ENCODE results near the gene XIRP1. TPM values are rescaled to one million over a fixed set of nuclear protein-coding genes. Genes with fewer than 3 reads are reported as not detected.

The XIRP1 gene
- total RNA-seq, 1 donor, result 0.09 TPM

DNA sequence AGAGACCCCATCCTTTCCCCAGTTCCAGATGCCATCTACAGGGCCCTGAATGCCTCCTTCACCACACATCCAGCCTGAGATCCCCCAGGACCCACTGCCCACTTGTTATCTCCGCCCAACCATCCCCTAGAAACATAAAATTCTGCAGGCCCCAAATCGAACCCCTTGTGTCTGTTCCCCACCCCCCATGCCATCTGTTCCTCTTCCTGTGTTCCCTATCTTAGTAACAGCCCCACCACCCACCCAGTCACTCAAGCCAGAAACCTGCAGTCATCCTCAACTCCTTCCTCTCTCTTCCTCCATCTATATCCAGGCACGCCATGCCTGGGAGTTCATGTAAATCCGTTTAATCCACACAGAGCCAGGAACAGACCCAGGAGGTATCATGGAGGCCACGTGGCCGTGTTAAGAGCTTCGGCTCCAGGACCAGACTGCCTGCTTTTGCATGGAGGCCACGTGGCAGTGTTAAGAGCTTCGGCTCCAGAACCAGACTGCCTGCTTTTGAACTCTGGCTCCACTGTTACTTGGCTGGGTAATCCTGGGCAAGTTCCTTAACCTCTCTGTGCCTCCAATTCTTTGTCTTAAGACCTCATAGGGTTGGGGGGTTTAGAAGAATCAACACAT lies 43.8 kb downstream of the XIRP1 start:
- no peak overlapping the region for H3K4me3 ChIP-seq (ENCODE audit: low read depth, low read length)
- TF ChIP-seq, protein P1, sequence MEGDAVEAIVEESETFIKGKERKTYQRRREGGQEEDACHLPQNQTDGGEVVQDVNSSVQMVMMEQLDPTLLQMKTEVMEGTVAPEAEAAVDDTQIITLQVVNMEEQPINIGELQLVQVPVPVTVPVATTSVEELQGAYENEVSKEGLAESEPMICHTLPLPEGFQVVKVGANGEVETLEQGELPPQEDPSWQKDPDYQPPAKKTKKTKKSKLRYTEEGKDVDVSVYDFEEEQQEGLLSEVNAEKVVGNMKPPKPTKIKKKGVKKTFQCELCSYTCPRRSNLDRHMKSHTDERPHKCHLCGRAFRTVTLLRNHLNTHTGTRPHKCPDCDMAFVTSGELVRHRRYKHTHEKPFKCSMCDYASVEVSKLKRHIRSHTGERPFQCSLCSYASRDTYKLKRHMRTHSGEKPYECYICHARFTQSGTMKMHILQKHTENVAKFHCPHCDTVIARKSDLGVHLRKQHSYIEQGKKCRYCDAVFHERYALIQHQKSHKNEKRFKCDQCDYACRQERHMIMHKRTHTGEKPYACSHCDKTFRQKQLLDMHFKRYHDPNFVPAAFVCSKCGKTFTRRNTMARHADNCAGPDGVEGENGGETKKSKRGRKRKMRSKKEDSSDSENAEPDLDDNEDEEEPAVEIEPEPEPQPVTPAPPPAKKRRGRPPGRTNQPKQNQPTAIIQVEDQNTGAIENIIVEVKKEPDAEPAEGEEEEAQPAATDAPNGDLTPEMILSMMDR (IDR thresholded peaks at IDR 0.05; ENCODE audit: insufficient read depth, low read length), result no peak
- DNase-seq (ENCODE audit: low read depth), result no peak

DNA sequence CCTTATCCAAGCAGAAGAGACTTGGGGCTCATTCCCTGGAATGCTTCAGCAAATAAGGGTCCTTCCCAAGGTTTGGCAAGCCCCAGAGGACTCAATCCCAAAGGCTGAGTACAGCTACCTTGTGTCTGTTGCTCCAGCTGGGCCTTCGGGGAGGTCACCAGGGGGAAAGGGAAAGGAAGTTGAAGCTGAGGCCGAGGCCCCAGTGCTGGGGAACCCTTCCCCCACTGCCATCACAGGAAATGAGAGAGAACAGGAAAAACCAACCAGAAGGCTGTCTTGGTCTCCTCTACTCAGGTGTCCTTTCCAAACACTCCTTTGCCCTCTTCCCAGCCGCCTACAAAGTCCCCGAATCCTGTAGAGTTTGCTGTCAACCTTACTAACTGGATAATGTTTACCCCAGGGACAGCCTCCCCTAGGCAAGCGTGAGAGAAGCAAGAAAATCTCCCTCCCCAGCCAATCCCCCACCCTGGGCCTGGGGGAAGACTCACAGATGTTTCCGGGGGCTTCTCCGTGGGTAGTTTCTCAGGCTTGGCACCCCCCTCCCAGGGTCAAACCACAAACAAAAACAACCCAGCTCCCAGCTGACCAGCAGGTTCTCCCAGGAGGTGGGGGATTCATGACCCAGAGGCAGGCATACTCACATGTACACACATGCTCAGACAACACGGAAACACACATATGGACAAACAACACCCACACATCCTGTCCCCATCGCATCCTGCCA lies 44.5 kb downstream of the XIRP1 start:
- TF ChIP-seq, protein P1 (IDR thresholded peaks at IDR 0.05; ENCODE audit: insufficient read depth, low read length), result no peak
- no peak for DNase-seq (ENCODE audit: low read depth)
- no peak overlapping the region for H3K4me3 ChIP-seq (ENCODE audit: low read depth, low read length)

DNA sequence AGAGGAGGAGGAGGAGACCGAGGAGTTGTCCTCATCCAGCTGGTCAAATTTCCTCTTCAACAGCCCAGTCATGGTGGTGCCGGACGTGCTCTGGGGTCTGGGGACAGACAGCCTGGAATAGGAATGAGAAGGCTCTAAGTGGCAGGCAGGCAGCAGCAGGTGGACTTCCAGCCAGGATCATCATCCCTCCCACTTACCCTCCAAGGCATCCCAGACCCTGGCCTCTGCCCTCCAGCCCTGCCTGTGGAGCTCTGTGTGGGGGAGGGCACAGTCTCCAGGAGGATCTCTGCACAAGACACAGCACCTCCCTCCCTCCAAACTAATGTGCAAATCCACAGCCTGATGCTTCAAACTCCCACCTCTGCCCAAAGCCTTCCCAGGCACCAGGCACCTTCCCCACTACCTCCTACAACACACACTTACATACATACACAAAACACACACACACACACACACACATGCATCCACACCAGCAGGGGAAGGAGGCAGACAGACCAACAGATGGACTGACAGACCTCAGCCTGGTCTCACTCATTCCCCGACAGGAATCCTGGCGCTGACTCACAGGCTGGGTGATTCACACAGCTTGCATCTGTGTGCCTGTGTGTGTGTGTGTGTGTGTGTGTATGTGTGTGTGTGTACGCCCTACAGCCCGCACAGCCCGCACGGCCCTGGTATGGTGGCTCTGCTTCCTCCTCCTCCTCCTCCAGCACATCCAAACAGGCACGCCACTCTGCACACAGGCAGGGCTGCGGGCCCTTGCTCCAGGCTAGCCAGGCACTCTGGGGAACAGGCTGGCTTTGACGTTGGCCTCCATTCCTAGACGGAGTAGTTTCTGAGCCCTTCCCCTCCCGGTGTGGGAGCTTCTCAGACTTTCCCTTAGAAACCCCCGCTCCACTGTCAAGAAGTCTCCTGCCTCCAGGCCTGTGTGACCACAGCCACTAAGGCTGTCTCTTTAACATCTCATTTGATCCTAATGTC lies 45.5 kb downstream of the XIRP1 start:
- H3K4me3 ChIP-seq (ENCODE audit: low read depth, low read length), result no peak overlapping the region
- TF ChIP-seq, protein P1 (IDR thresholded peaks at IDR 0.05; ENCODE audit: insufficient read depth, low read length), result no peak

GRCh38 chr3:39146083-39146501 lies 46.3 kb downstream of the XIRP1 start:
- no peak for DNase-seq (ENCODE audit: low read depth)

More for the DNA sequence above, 45.5 kb downstream of the XIRP1 start:
- peak; percentile 93 for DNase-seq (ENCODE audit: low read depth)

GRCh38 chr3:39144748-39145380 lies 47.5 kb downstream of the XIRP1 start:
- H3K4me3 ChIP-seq (ENCODE audit: low read depth, low read length), result no peak overlapping the region
- TF ChIP-seq, protein P1 (IDR thresholded peaks at IDR 0.05; ENCODE audit: insufficient read depth, low read length), result no peak
- DNase-seq (ENCODE audit: low read depth), result no peak

More at GRCh38 chr3:39146083-39146501, 46.3 kb downstream of the XIRP1 start:
- no peak overlapping the region for H3K4me3 ChIP-seq (ENCODE audit: low read depth, low read length)
- TF ChIP-seq, protein P1 (IDR thresholded peaks at IDR 0.05; ENCODE audit: insufficient read depth, low read length), result no peak

DNA sequence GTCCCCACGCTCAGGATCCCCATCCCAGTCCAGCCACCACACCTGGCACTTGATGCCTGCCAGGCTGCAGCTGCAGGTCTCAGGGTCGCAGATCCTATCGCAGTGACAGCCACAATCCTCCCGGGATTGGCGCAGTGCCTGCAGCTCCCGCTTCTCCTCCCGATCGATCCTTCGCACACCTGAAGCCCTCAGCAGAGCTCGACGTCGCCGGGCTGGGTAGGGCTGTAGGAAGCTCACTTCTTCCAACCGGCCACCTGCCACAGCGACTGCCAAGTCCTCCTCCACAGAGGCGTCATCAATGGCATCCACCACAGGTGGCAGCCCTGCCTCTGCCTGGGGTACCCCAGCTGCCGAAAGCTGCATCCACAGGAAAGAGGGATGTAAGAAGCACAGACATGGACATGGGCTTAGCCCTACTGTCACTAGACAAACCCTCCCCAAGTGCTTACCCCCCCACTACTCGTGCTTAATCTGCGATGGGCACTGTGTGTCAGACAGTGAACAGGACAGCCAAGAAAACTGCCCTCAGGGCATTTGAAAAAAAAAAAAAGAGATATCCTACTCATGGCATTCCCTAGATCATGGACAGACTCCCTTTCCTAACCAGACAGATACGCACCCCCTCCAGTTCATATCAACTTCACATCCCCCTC lies 48.2 kb downstream of the XIRP1 start:
- no peak for DNase-seq (ENCODE audit: low read depth)
- TF ChIP-seq, protein P1 (IDR thresholded peaks at IDR 0.05; ENCODE audit: insufficient read depth, low read length), result no peak
- no peak overlapping the region for H3K4me3 ChIP-seq (ENCODE audit: low read depth, low read length)
